ENCODE data around the gene FYN.

FYN gene

DNA sequence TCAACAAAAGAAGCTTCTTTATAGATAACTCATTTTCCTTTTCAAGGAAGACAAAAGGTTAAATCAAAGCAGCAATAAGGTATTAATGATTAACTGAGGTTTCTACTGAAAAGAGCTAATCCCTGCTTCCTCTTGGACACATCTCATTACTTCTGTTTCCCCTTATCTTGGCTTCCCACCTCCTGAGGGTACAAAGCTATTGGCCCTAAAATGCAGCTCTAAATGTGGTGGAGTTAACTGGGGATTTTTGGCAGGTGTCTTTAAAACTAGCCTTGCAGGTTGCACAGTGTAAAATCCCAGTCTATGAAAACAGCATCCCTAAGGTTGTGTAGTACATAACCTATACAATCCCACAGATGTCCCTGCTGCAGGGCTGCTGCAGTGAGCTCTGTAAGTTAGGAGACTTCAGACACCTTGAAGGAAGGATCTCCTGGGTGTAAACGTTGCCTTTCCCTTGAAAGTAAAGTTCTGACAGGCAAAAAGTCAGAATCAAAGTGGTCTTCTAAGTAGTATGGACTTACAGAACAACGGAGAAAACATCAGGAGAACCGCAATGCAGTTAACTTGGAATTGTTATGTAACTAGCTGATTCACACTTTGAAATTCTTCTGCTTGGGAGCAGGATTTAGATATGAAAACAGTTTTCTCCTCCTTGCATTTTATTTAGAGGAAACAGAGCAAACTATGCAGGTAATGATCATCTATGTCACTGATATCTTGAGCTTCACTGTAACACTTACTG is 195.8 kb downstream of the FYN start:
- no peak for FAIRE-seq

DNA sequence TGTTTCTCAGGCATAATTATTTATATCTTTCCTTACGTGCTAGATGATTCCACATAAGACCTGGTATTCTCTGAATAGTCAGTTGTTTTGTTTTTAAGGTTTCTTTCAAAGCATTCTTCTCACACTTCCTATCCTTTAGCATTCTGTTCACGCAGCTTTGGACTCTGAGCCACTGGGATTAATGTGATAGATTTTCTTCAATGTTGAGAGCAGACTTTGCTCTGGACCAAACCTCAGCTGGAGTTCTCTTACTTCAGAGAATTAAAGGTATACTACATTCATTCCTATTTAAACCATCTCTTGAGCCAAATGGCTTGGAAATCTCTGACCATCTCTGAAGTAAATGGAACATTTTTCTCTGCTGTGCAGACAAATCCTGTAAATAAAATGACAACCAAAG is 196.9 kb downstream of the FYN start:
- FAIRE-seq (no peak), DNase-seq (ENCODE audit: extremely low spot score, insufficient read length, low read depth) (no peak)

More for the DNA sequence above, 195.8 kb downstream of the FYN start:
- DNase-seq (ENCODE audit: extremely low spot score, insufficient read length, low read depth): no peak

DNA sequence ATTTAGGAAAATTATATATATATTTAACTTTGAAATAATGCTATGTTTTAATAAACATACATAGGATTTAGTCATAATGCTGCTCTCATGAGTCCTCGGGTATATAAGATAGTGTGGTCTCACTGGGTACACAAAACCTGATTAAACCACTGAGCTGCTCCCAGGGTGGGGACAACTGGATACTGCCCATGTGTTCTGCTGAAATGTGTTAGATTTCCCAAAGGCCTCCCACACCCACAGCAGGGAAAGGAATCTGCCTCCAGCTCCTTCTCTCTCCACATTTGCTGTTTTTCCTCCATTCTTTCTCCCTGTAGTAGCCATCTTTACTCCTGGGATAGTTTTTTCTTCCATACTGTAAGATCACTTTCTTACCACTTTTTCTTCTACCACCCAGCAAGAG is 198.4 kb downstream of the FYN start:
- FAIRE-seq (no peak), DNase-seq (ENCODE audit: extremely low spot score, insufficient read length, low read depth) (no peak)

DNA sequence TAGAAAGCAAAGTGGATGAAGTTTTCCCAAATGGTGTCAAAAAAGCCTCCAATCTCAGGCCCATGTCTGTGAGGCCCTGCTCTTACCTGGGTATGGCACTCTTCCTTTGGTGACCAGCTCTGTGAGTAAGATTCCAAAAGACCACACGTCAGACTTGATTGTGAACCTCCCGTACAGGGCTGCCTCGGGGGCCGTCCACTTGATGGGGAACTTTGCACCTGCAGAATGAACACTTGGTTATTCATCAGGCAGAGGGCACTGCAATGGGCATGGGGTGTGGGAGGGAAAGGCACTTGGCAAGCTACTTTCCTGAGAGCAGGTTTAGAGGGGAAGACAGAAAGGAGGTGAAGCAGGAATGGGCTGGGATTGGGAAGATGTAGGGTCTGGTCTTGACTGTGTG is 198.8 kb downstream of the FYN start:
- DNase-seq (ENCODE audit: extremely low spot score, insufficient read length, low read depth): no peak
- FAIRE-seq: no peak

DNA sequence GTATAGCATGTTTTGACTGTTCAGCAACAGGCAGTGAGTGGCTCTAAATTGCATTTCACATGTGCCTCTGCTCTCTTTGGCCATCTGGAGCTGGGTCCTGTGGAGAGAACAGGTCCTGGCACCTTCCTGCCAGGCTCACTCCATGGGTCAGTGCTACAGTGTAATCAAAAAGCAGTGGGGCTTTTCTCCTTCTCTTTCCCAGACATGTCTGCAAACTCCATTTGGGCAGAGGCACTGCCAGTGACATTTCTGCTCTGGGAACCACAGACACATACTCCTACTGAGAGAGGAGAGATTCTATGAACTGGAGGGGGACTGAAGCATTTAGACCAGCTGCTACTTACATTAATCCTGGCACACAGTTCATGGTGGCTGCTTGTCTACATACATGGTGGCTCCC is 199.3 kb downstream of the FYN start:
- FAIRE-seq: no peak
- DNase-seq (ENCODE audit: extremely low spot score, insufficient read length, low read depth): no peak

DNA sequence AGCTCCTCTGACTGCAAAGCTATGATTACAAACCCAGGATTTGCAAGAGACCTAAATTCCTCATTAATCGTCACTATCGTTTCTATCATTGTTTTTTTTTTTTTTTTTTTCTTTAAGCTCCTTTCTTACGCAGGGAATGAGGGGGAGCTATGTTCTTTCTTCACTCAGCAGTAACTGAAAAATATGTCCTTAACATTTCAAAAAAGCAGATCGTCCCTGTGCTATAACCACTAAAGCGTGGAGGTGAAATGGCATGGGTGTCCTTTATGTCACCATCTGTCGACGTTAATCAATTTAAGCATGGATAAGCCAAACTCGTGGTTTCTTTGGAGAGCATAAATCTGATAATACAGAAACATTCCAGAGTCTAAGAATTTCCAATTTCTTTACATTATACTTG is 199.7 kb downstream of the FYN start:
- DNase-seq (ENCODE audit: extremely low spot score, insufficient read length, low read depth): no peak
- FAIRE-seq: no peak

DNA sequence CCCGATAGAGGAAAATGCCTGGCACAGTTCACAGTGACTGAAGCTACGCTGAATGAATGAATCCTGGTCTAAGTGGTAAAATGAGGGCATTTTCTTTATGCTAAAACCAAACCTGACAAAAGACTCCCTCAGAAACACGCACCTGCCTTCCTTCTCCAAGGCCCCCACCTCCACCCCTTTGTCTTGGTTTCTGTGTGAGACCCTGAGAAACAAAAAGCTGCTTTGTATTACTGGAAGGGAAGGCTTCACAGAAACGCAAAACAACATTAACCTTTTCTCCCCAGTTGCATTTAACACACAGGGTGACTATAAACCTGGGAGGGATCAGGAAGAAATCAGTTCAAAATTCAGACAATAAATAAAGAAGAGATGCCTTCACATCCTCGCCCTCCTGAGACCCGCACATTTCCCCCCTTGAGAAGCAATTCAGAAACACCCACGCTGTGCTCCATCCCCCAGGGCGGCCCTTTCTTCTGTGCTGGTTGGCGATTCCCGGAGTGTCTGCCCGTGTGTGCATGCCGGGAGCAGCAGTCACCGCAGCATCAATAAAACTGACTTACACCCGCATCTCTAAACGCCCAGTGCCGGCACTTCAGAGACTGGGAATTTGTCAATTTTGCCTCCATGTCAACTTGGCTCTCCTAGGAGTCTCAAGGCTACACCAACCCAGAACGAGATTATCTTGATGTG is 200.3 kb downstream of the FYN start:
- no peak for DNase-seq (ENCODE audit: extremely low spot score, insufficient read length, low read depth)

DNA sequence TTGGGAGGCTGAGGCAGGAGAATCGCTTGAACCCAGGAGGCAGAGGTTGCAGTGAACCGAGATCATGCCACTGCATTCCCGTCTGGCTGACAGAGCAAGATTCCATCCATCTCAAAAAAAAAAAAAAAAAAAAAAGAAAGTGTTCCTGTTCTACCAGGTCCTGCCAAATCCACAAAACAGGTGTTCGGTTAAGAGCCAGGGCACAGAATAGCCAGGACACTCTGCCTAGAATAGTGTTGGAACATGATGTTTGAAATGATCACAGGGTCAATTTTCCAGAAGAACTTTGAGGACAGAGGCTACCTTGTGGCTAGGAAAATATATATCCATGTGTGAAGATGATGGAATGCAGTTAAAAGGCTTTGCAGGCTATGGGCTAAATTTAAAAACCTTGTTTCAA is 203.9 kb downstream of the FYN start:
- no peak for FAIRE-seq
- DNase-seq (ENCODE audit: extremely low spot score, insufficient read length, low read depth): no peak

More for the DNA sequence above, 200.3 kb downstream of the FYN start:
- FAIRE-seq: no peak

DNA sequence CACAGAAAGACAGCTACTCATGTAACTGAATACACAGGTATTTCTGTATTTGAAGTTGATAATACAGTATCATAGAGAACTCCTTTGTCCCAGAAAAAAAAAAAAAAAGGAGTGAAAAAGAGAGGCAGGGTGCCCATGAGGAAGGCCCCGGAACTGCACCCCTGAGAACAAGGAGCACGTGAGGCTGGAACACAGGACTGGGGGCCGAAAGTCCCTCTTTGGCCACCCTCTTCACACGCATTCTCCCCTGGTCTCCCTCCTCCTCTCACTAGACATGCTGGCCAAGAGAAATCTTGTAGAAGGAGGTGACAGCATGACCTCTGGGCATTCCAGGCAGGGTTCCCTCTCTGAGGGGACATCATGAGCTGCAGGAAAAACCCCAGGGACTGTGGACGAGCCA is 204.8 kb downstream of the FYN start:
- no peak for FAIRE-seq
- no peak for DNase-seq (ENCODE audit: extremely low spot score, insufficient read length, low read depth)

DNA sequence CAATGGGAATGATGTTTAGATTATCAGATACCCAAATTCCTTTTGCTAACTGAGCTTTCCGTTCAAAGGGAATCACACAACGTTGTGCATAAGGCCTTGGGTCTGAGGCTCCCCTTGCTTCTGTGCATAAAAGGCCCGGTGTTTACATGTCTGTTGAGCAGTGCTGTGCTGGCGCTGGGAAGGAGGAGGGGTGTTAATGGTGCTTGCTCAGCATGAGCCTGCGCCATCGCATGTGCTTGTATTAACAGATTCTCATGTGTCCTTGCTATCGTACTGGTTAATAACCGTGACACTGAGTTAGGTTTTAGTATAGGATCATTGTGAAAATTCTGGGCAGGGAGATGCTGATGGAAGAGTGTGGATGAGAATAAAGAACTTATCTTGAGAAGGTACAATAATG is 205.3 kb downstream of the FYN start:
- FAIRE-seq: no peak
- no peak for DNase-seq (ENCODE audit: extremely low spot score, insufficient read length, low read depth)

DNA sequence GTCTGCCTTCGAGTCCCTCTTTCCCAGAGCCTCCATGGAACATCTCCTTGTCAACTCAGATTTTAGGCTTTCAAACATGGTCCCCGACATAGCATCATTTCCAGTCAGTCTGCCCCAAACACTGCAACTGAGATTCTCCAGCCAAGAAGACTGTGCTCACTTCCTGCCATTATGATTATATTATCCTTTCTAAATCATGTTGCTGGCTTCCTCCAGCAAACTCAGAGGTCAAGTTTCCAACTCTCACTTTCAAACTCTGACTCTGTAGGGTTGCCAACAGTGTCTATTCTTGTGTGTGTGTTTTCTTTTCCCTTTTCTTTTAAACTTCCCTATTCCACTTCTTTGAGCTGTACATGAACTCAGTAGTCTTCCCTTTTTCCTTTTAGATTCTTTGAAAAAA is 206.4 kb downstream of the FYN start:
- no peak for FAIRE-seq

DNA sequence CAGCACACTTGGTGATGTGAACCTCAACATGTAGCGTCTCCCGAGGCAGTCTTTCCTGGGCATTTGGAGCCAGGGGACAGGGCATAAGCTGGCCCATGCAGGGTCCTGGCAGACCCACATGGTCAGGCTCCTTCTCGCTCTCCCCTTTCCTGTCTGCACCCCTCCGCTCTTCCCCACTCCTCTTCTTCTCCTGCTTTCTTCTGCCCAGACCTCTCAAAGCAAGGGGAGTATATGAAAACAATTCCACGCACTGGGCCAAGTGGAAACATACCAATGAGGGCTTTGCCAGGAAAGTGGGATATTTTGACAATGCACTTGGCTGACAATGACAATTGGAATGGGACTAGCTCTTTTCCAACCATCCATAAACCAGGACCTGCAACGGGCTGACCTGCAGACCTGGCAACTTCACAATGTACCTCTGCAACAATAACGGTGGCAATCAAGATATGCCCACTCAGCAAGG is 208.7 kb downstream of the FYN start:
- FAIRE-seq (no peak), DNase-seq (ENCODE audit: extremely low spot score, insufficient read length, low read depth) (no peak)

More for the DNA sequence above, 206.4 kb downstream of the FYN start:
- DNase-seq (ENCODE audit: extremely low spot score, insufficient read length, low read depth): no peak

DNA sequence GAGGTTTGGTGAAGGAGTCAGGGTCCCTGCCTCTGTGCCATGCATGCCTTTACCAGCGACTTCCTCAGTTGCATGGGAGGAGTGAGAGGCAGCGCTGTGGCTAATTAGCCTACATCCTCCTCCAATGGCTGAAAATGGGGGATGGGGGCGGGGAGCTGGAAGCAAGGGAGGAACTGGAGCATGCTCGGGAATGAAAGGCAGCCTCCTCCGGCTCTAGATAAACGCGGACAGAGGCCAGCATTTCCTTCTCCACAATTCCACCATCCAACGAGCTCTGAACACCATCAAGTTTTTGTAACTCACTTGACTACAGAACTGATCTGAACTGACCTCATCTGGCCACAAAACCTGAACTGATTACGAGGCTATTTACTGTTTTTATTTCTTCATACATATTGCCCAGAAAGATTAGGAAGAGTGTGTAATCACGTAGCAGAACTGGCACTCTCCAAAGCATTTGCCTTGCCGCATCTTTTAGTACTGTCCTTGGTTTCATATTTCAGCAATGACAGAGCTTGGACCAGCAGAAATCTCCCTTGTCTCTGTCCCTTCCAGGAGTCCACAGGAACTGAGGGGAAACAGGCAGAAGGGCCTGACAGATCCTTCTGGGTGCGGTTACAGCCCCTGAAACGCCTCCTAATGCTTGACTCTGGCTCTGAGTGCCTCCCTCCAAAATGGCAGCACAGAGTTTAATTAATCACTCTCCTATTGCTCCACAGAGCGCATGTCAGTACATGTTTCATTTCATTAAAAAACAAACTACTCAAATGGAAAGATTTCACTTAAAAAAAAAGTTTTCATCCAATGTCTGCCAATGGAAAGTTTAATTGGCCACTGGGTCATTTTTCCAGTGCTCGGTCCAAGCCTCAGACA is 209.3 kb downstream of the FYN start:
- DNase-seq (ENCODE audit: extremely low spot score, insufficient read length, low read depth) (no peak), FAIRE-seq (no peak)

DNA sequence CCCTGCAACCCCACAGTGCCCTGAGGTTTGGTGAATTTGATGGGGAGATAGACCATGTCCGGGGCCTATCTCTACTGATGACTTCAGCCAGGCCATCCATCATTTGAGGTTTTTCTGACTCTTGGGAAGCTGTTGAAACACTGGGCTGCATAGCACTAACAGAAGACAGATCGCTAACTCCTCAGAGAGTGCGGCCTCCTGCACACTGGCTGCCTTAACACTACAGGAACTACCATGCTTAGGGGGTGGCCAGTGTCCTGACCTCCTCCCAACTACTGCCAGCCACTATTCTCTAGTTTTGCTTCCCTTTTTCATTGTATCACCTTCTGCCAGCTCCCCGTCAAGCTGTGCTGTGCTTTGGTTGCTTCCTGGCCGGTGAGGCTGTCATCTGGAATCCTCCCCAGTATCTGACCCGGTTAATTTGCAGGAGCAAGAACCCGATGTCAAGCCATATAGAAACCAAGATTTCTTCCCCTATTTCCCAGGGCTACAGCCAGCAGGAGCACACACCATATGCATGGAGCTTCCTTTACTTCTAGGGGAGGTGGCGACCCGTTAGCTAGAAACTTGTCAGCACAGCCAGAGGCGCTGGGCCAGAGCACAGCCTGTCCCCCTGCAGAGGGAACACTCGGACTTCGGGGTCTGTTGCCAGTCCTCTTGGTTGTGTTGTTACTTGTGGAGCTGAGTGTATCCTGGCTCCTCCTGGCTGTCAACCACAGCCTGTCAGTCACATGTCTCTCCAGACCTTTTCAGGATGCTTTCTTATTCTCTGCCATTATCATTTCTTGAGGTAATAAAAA is 210.3 kb downstream of the FYN start:
- FAIRE-seq (no peak), DNase-seq (ENCODE audit: extremely low spot score, insufficient read length, low read depth) (no peak)

DNA sequence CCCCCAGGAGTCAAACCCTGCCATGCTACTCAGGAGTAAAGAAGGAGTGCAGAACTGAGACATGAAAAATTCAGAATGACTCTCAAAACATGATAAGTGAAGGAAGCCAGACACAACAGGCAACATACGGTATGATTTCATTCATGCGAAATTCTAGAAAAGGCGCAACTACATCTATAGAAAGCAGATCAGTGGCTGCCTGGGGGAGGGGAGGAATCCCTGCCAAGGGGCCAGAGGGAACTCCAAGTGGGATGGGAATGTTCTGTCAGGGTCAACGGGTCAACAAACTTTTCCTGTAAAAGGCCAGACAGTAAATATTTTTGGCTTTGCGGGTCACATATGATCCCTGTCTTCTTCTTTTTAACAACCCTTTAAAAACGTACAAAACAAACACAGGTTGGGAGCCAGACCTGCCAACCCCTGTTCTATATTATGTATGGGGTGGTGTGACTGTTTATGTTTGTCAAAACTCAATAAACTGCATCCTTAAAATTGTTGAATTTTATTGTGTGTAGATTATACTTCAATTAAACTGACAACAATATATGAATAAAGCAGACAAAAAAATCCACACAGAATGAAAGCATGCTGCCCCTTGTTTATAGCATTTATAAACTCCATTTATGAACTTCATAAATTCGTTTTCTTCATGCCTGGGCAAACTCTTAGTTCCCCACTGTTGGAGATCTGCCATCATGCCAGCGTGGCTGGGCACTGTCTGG is 211.0 kb downstream of the FYN start:
- no peak for FAIRE-seq
- no peak for DNase-seq (ENCODE audit: extremely low spot score, insufficient read length, low read depth)

DNA sequence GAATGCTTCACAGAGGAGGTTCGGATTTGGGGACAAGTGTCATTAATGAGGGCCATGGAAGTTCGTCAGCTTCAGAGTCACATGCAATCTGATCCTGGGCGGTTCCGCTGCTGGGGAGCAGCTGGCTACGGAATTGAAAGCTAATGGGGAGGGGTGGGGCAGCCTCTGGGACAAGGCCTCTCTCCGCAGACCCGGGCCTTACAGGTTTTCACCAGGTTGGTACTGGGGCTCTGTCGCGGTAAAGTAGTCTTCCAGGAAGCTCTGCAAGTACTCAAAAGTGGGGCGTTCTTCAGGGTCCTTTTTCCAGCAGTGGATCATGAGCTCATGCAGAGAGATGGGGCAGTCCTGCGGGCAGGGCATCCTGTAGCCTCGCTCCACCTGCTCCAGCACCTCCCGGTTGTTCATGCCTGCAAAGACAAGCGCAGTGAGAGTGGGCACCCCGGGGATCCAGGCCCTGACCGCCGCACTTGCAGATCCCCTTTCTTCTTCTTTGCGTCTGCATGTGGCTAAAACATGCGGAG is 211.7 kb downstream of the FYN start:
- no peak for FAIRE-seq

DNA sequence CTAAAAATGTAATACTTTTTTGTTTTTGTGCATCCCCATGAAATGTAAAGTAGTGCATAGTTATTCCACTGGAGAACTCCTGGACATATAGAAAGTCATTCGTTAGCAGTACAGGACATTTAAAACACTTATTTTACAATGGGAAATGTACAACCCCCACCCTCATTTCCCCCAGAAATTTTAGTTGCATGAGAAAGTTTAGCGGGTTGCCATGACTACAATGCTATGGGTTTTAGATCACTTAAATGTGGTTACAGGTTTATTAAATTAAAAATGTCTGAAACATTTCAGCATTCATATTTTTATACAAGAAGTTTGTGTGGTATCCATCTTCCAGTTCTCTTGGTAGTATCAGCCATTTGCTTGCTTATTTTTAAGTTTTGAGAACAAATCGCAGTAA is 212.7 kb downstream of the FYN start:
- FAIRE-seq: no peak
- no peak for DNase-seq (ENCODE audit: extremely low spot score, insufficient read length, low read depth)

More for the DNA sequence above, 211.7 kb downstream of the FYN start:
- no peak for DNase-seq (ENCODE audit: extremely low spot score, insufficient read length, low read depth)

DNA sequence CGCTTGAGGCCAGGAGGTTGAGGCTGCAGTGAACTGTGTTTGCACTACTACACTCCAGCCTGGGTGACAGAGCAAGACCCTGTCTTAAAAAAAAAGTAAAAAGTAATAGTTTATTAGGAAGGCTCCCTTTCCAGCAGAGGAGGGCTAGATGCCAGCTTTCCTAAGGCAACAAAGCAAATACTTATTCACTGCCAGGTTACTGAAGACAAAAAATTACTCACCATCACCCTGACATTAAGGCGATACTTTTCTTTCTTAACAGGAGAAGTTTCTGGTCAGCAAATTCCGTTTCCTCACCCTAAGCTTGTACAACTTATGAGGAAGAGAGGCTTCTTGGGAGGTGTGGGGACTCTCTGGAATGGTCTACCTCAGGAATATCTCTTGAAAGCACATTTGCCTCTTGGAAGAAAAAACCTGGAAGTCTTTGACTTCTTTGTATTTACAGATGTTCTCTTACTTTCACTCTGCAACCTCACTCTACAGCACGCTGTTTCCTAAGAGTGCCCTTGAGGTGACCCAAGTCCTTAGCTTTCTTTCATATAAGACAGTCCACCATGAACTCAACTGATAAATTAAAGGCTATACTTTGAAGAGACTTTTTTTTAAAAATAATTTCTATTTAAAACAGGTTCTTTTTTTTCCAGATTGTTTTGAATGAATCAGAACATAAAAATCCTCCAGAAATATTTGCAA is 214.6 kb downstream of the FYN start:
- DNase-seq (ENCODE audit: extremely low spot score, insufficient read length, low read depth) (no peak), FAIRE-seq (no peak)

DNA sequence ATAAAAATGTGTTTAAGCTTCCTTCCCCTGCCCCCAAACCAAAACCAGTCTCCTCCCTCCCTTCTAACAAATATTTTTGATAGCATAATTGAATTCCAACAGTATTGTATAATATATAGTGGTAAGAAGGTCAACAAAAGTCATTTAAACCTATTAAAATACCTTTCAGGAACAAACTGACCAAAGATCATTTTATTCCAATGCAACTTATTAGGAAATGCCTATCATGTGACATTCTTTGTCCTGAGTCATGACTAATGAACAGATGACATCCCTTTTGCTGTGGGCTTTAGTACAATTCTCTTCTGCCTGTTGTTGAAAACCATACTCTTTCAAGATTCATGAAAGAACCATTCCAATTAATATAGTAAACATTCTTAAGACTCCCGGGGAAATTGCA is 216.1 kb downstream of the FYN start:
- DNase-seq (ENCODE audit: extremely low spot score, insufficient read length, low read depth) (no peak), FAIRE-seq (no peak)
